ENCODE results near the gene BLOC1S1. TPM values are rescaled to one million over a fixed set of nuclear protein-coding genes. Genes with fewer than 3 reads are reported as not detected.
A peak's percentile ranks its signal among the peaks of the same experiment; 100 is the strongest.

The BLOC1S1 gene
- total and polyA plus RNA-seq, 12 donors: 180 to 1,005 (median 227) TPM

GRCh38 chr12:55738123-55739024, 22.5 kb downstream of the BLOC1S1 start:
- Histone ChIP-seq H3K27me3 (no peaks in the 10 kb centered on the region), H3K27ac (peak overlapping the region; percentile 36 to 81 (median 72)), H3K36me3 (replicated peaks in 1 of 2) (no peaks in the 10 kb centered on the region), H3K4me3 (peak overlapping the region in 3 of 4 donors; percentile 19 to 71 (median 51)), H3K9me3 (replicated peaks in 1 of 3) (no peaks in the 10 kb centered on the region), H3K4me1 (replicated peaks in 1 of 2) (peaks cover 6 to 11% of the 10 kb centered on the region in 2 donors)
- WGBS, 4 donors: 1 to 3% (median 1%) methylated on average over 13 to 14 of the region's 14 CpGs
- intact Hi-C loops (cut with DNase I): loop anchor here in 1 of 2 donors (5.0 kb wide), 1 partner anchor 199 kb away; no protein-coding TSS in a partner anchor
- peak; percentile 80 to 93 (median 86) for DNase-seq
- TF ChIP-seq, protein P1, sequence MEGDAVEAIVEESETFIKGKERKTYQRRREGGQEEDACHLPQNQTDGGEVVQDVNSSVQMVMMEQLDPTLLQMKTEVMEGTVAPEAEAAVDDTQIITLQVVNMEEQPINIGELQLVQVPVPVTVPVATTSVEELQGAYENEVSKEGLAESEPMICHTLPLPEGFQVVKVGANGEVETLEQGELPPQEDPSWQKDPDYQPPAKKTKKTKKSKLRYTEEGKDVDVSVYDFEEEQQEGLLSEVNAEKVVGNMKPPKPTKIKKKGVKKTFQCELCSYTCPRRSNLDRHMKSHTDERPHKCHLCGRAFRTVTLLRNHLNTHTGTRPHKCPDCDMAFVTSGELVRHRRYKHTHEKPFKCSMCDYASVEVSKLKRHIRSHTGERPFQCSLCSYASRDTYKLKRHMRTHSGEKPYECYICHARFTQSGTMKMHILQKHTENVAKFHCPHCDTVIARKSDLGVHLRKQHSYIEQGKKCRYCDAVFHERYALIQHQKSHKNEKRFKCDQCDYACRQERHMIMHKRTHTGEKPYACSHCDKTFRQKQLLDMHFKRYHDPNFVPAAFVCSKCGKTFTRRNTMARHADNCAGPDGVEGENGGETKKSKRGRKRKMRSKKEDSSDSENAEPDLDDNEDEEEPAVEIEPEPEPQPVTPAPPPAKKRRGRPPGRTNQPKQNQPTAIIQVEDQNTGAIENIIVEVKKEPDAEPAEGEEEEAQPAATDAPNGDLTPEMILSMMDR (IDR thresholded peaks at IDR 0.05): peak; percentile 78 to 97 (median 95)
- no peak for TF ChIP-seq POLR2A (IDR thresholded peaks at IDR 0.05)

- H3K4me1 ChIP-seq (replicated peaks in 1 of 2): peaks cover 12 to 17% of the 10 kb centered on the region in 2 donors
- 62 to 76% (median 68%) methylated on average over 2 of the region's 2 CpGs for WGBS, 4 donors
- TF ChIP-seq, protein P1 (IDR thresholded peaks at IDR 0.05): no peak
- TF ChIP-seq POLR2A (IDR thresholded peaks at IDR 0.05): no peak
- H3K4me3 ChIP-seq: no peak overlapping the region
- no peak overlapping the region for H3K27ac ChIP-seq
- intact Hi-C loops (cut with DNase I): loop anchor here in 1 of 2 donors (5.0 kb wide), 1 partner anchor 198 kb away; no protein-coding TSS in a partner anchor
- no peaks in the 10 kb centered on the region for H3K36me3 ChIP-seq (replicated peaks in 1 of 2)
- no peaks in the 10 kb centered on the region for H3K27me3 ChIP-seq
- H3K9me3 ChIP-seq (replicated peaks in 1 of 3): no peaks in the 10 kb centered on the region
- no peak for DNase-seq
These were observed 23.2 kb downstream of the BLOC1S1 start for GRCh38 chr12:55739025-55739378.

DNA sequence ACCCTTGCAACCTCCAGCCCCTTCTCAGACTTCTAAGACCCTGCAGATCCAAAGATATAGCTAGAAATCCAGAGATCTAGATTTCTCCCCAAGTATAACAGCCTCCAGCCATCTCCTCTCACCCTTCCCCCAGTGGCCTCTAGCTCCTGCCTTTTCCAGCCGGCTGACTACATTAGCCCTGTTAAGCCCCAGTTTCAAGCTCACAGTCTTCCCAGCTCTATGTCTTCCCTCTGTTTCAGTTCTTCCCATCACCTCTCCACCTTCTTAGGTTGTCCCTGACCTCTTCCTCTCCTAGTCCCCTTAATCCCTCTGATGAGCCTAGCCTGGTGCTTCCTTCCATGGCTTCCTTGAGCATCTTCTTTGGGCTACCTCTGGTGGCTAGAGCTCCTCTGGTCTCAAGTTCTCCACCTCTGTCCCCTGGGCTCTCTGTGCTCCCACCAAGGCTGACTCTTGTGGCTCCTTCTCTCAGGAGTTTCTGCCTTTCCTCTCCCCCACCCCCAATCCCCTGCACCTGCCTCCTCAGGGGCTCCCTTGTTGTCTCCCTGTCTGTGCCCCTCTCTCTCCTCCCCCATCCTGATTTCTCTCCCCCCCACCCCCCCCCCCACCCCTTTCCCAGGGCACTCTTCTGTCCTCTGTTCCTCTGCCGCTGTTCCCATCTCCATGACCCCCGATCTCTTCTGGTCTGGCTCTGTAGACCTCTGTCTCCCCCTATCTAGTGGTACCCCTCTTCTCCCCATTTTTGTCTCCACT, 26.3 kb downstream of the BLOC1S1 start:
- DNase-seq: peak in 1 of 7 donors; percentile 47
- no peak for TF ChIP-seq POLR2A (IDR thresholded peaks at IDR 0.05)
- TF ChIP-seq, protein P1 (IDR thresholded peaks at IDR 0.05): no peak
- H3K9me3 ChIP-seq (replicated peaks in 1 of 3): no peaks in the 10 kb centered on the region
- H3K27me3 ChIP-seq: no peaks in the 10 kb centered on the region
- intact Hi-C loops (cut with DNase I): loop anchor here (5.0 to 10.0 kb wide), 3 partner anchors 55 to 200 kb away; no protein-coding TSS in a partner anchor
- H3K4me1 ChIP-seq (replicated peaks in 1 of 2): peaks cover 14 to 26% of the 10 kb centered on the region in 2 donors
- peak overlapping the region in 1 of 4 donors; percentile 9 for H3K4me3 ChIP-seq
- no peaks in the 10 kb centered on the region for H3K36me3 ChIP-seq (replicated peaks in 1 of 2)
- WGBS, 4 donors: 20 to 31% (median 24%) methylated on average over 3 of the region's 3 CpGs
- peak overlapping the region in 2 of 5 donors; percentile 44 to 88 for H3K27ac ChIP-seq
